H9 (cell line): ENCODE results near the gene BPTF. TPM values are rescaled to one million over a fixed set of nuclear protein-coding genes. Genes with fewer than 3 reads are reported as not detected.
"Not testable (repeated sequence)": the region's sequence is repeated elsewhere in the genome, so short reads cannot be mapped to it uniquely, and the experiment has no call there.

ENCODE experiments used
- DNase-seq: peaks from one replicate; pipeline ENCODE4 v3.0.0-alpha.2; 2017
- H2AFZ ChIP-seq: one replicate; pipeline ENCODE4 v1.6.1; 2013; ENCODE audit warnings: mild to moderate bottlenecking, low read length, control low read depth, moderate library complexity
- H2AK5ac ChIP-seq: 2 replicates; pipeline ENCODE4 v1.6.1; 2013; ENCODE audit warnings: low read length, control low read depth, mixed read lengths; ENCODE audit not compliant: insufficient read length
- H2BK120ac ChIP-seq: one replicate; pipeline ENCODE4 v1.6.1; 2013; ENCODE audit warnings: low read depth, mild to moderate bottlenecking, low read length, control low read depth, inconsistent platforms; ENCODE audit not compliant: poor library complexity, severe bottlenecking
- H2BK12ac ChIP-seq: 2 replicates; pipeline ENCODE4 v1.6.1; 2013; ENCODE audit warnings: low read length, control low read depth, mixed read lengths, low read depth; ENCODE audit not compliant: insufficient read length
- H2BK15ac ChIP-seq: 2 replicates; pipeline ENCODE4 v1.6.1; 2013; ENCODE audit warnings: low read depth, low read length, control low read depth
- H2BK20ac ChIP-seq: one replicate; pipeline ENCODE4 v1.6.1; 2013; ENCODE audit warnings: low read depth, mild to moderate bottlenecking, low read length, control low read depth, inconsistent platforms; ENCODE audit not compliant: poor library complexity, severe bottlenecking
- H2BK5ac ChIP-seq: 2 replicates; pipeline ENCODE4 v1.6.1; 2013; ENCODE audit warnings: low read length, control low read depth, mixed read lengths; ENCODE audit not compliant: insufficient read length
- H3K14ac ChIP-seq: 2 replicates; pipeline ENCODE4 v1.6.1; 2013; ENCODE audit warnings: low read length, control low read depth; ENCODE audit not compliant: insufficient read depth
- H3K18ac ChIP-seq: 2 replicates; pipeline ENCODE4 v1.6.1; 2013; ENCODE audit warnings: low read depth, mild to moderate bottlenecking, mixed read lengths, low read length, control low read depth; ENCODE audit not compliant: insufficient read length
- H3K23ac ChIP-seq: 2 replicates; pipeline ENCODE4 v1.6.1; 2013; ENCODE audit warnings: low read length, control low read depth, mixed read lengths, low read depth; ENCODE audit not compliant: insufficient read length
- H3K23me2 ChIP-seq: 2 replicates; pipeline ENCODE4 v1.6.1; 2013; ENCODE audit warnings: low read depth, mild to moderate bottlenecking, mixed read lengths, low read length, control low read depth; ENCODE audit not compliant: insufficient read length, poor library complexity, severe bottlenecking
- H3K27ac ChIP-seq: 2 replicates; pipeline ENCODE4 v1.5.1; 2013; ENCODE audit warnings: low read length, control low read depth, mixed read lengths, low read depth; ENCODE audit not compliant: insufficient read length
- H3K27me3 ChIP-seq: 2 replicates; pipeline ENCODE4 v1.6.1; 2013; ENCODE audit warnings: low read length, control low read depth, inconsistent platforms; ENCODE audit not compliant: insufficient read depth
- H3K4ac ChIP-seq: 2 replicates; pipeline ENCODE4 v1.6.1; 2013; ENCODE audit warnings: low read depth, mild to moderate bottlenecking, control low read depth, inconsistent platforms, low read length, moderate library complexity
- H3K4me1 ChIP-seq: 2 replicates; pipeline ENCODE4 v1.6.1; 2013; ENCODE audit warnings: low read length, control low read depth, inconsistent platforms; ENCODE audit not compliant: insufficient read depth
- H3K4me2 ChIP-seq: 2 replicates; pipeline ENCODE4 v1.6.1; 2013; ENCODE audit warnings: low read length, control low read depth, mixed read lengths; ENCODE audit not compliant: insufficient read length, insufficient read depth
- H3K56ac ChIP-seq: 2 replicates; pipeline ENCODE4 v1.6.1; 2013; ENCODE audit warnings: low read depth, mild to moderate bottlenecking, mixed read lengths, low read length, control low read depth; ENCODE audit not compliant: insufficient read length
- H3K79me1 ChIP-seq: 2 replicates; pipeline ENCODE4 v1.6.1; 2013; ENCODE audit warnings: low read depth, mild to moderate bottlenecking, moderate library complexity, low read length, control low read depth, inconsistent platforms; ENCODE audit not compliant: insufficient read depth, poor library complexity, severe bottlenecking
- H3K79me2 ChIP-seq: 2 replicates; pipeline ENCODE4 v1.6.1; 2013; ENCODE audit warnings: low read length, control low read depth, inconsistent platforms; ENCODE audit not compliant: insufficient read depth
- H3K9ac ChIP-seq: 2 replicates; pipeline ENCODE4 v1.6.1; 2013; ENCODE audit warnings: low read length, control low read depth, mixed read lengths; ENCODE audit not compliant: insufficient read length; ENCODE audit errors: extremely low read depth
- H3K9me3 ChIP-seq: one replicate; pipeline ENCODE4 v1.6.1; 2013; ENCODE audit warnings: low read depth, low read length, inconsistent platforms; ENCODE audit not compliant: control insufficient read depth
- H3T11ph ChIP-seq: one replicate; pipeline ENCODE4 v1.6.1; 2013; ENCODE audit warnings: mild to moderate bottlenecking, low read length, control low read depth, inconsistent platforms
- H4K20me1 ChIP-seq: one replicate; pipeline ENCODE4 v1.6.1; 2013; ENCODE audit not compliant: control insufficient read depth, insufficient read length, insufficient read depth
- H4K5ac ChIP-seq: 2 replicates; pipeline ENCODE4 v1.6.1; 2013; ENCODE audit warnings: low read depth, mild to moderate bottlenecking, mixed read lengths, low read length, control low read depth; ENCODE audit not compliant: insufficient read length
- H4K8ac ChIP-seq: replicated peaks from 2 replicates; pipeline ENCODE4 v1.6.1; 2013; ENCODE audit warnings: low read length, control low read depth, mixed read lengths, low read depth; ENCODE audit not compliant: insufficient read length
- H4K91ac ChIP-seq: 2 replicates; pipeline ENCODE4 v1.6.1; 2013; ENCODE audit warnings: low read depth, mild to moderate bottlenecking, moderate library complexity, mixed read lengths, low read length, control low read depth; ENCODE audit not compliant: insufficient read length
- H3K27ac Mint-ChIP-seq, 3 experiments: 2 replicates in 2 of 3; 3 replicates in 1 of 3; pipeline ENCODE4 v1.8.0; 2020 to 2021; ENCODE audit warnings: mixed read lengths in 3 of 3, mild to moderate bottlenecking in 1 of 3, moderate library complexity in 1 of 3
- H3K27me3 Mint-ChIP-seq: 2 replicates; pipeline ENCODE4 v1.8.0; 2021; ENCODE audit warnings: low read depth, mild to moderate bottlenecking, moderate library complexity, mixed read lengths
- H3K36me3 Mint-ChIP-seq, 3 experiments: 2 replicates in 2 of 3; 3 replicates in 1 of 3; pipeline ENCODE4 v1.8.0; 2020 to 2021; ENCODE audit warnings: low read depth in 3 of 3, mixed read lengths in 3 of 3; ENCODE audit not compliant: insufficient read depth in 1 of 3
- H3K4me1 Mint-ChIP-seq, 2 experiments: 2 replicates each; pipeline ENCODE4 v1.8.0; 2020; ENCODE audit warnings: mixed read lengths in 2 of 2
- H3K4me3 Mint-ChIP-seq, 2 experiments: 2 replicates in 1 of 2; 3 replicates in 1 of 2; pipeline ENCODE4 v1.8.0; 2020 to 2021; ENCODE audit warnings: mild to moderate bottlenecking in 2 of 2, mixed read lengths in 2 of 2, moderate library complexity in 1 of 2
- H3K9me3 Mint-ChIP-seq, 2 experiments: 2 replicates in 1 of 2; 3 replicates in 1 of 2; pipeline ENCODE4 v1.8.0; 2020; ENCODE audit warnings: mild to moderate bottlenecking in 2 of 2, mixed read lengths in 2 of 2, moderate library complexity in 1 of 2
- WGBS: extraction: QIAGEN DNeasy Blood & Tissue Kit; methylation state at CpG from one replicate; pipeline ENCODE4 v1.1.7; 2013; ENCODE audit warnings: missing lambda C conversion rate, low lambda C conversion rate, mixed read lengths; ENCODE audit not compliant: insufficient read length; ENCODE audit errors: extremely low coverage; 5-methylcytosine and 5-hydroxymethylcytosine counted together
- total RNA-seq: library from RNA; stranded (reverse); gene quantifications from 2 replicates; pipeline ENCODE4 v1.2.1, GENCODE V29; 2021
- TF ChIP-seq, protein P1 (sequence below): fragments of 200-600 bp; sonication (generic); conservative IDR thresholded peaks from 3 replicates; pipeline ENCODE4 v1.8.0; 2021; ENCODE audit warnings: antibody characterized with exemption, mild to moderate bottlenecking

The BPTF gene
- total RNA-seq, 1 experiment from 2014 or later: 203 TPM

DNA sequence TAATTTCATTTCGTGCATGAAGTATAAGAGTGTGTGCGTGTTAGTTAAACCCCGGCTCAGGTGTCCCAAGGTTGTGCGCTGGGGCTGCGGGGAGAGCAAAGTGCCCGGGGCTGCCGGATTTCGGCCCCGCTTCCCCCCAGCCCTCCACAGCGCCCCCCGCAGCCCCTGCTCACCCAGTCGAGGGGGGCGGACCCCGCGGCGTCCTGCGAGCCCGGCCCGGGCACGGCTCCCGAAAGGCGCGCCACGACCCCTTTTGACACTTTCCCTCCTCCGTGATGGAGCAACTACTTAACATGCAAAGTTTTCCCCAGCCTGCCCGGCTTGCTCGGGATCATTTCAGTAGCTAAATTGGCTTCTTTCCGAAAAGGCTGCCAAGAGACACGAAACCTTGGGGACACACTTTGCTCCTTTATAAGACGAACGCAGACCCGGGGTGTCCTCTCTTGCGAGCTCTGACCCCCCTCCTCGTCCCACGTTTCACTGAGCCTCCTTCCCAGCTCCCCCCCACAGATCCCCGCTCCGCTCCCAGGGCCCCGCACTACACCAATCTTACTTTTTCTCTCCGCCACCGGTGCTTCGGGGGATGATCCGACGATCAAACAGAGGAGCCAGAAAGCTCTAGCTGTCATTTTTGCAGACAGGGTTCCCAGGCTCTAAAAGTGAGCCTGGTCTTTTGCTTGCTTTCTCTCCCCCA is 170.4 kb downstream of the BPTF start:
- Histone ChIP-seq H3K23ac (no peak overlapping the region), H3K79me2 (no peaks in the 10 kb centered on the region), H3K4ac (no peak overlapping the region), H3K4me2 (peak overlapping the region; percentile 95), H3K18ac (peak overlapping the region; percentile 17), H3K27ac (no peak overlapping the region), H3K9me3 (no peaks in the 10 kb centered on the region), H2BK12ac (no peak overlapping the region), H4K91ac (no peak overlapping the region), H4K20me1 (no peaks in the 10 kb centered on the region), H2BK20ac (no peak overlapping the region), H3K9ac (peak overlapping the region; percentile 38), H2BK5ac (no peak overlapping the region), H3K14ac (peak overlapping the region; percentile 19), H3K79me1 (no peaks in the 10 kb centered on the region), H2BK15ac (no peak overlapping the region), H2BK120ac (no peak overlapping the region), H4K5ac (no peak overlapping the region), H3K4me1 (peaks cover 4% of the 10 kb centered on the region; the same call in 1 of the 2 replicates), H2AFZ (peak overlapping the region; percentile 65), H3K27me3 (peaks cover 6% of the 10 kb centered on the region; the same call in 1 of the 2 replicates), H3T11ph (no peak overlapping the region), H4K8ac (no peak overlapping the region), H2AK5ac (no peak overlapping the region), H3K56ac (no peak overlapping the region), H3K23me2 (peaks cover 14% of the 10 kb centered on the region)
- peak; percentile 63 for DNase-seq
- Mint-ChIP-seq H3K4me3 (peak overlapping the region; percentile 78 to 92), H3K4me1 (peaks cover 28 to 34% of the 10 kb centered on the region in 2 experiments), H3K27me3 (peaks cover 40% of the 10 kb centered on the region), H3K27ac (no peak overlapping the region; a peak in 2 of 7 replicates), H3K36me3 (peaks cover 3 to 6% (median 5%) of the 10 kb centered on the region in 3 experiments; a peak in 3 of 7 replicates), H3K9me3 (peaks cover 2% of the 10 kb centered on the region in 2 experiments; a peak in 3 of 5 replicates)
- no CpG with 5 or more reads among the region's 43 CpGs for WGBS
- TF ChIP-seq, protein P1, sequence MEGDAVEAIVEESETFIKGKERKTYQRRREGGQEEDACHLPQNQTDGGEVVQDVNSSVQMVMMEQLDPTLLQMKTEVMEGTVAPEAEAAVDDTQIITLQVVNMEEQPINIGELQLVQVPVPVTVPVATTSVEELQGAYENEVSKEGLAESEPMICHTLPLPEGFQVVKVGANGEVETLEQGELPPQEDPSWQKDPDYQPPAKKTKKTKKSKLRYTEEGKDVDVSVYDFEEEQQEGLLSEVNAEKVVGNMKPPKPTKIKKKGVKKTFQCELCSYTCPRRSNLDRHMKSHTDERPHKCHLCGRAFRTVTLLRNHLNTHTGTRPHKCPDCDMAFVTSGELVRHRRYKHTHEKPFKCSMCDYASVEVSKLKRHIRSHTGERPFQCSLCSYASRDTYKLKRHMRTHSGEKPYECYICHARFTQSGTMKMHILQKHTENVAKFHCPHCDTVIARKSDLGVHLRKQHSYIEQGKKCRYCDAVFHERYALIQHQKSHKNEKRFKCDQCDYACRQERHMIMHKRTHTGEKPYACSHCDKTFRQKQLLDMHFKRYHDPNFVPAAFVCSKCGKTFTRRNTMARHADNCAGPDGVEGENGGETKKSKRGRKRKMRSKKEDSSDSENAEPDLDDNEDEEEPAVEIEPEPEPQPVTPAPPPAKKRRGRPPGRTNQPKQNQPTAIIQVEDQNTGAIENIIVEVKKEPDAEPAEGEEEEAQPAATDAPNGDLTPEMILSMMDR: peak; percentile 22; the same call in 1 of the 3 replicates

DNA sequence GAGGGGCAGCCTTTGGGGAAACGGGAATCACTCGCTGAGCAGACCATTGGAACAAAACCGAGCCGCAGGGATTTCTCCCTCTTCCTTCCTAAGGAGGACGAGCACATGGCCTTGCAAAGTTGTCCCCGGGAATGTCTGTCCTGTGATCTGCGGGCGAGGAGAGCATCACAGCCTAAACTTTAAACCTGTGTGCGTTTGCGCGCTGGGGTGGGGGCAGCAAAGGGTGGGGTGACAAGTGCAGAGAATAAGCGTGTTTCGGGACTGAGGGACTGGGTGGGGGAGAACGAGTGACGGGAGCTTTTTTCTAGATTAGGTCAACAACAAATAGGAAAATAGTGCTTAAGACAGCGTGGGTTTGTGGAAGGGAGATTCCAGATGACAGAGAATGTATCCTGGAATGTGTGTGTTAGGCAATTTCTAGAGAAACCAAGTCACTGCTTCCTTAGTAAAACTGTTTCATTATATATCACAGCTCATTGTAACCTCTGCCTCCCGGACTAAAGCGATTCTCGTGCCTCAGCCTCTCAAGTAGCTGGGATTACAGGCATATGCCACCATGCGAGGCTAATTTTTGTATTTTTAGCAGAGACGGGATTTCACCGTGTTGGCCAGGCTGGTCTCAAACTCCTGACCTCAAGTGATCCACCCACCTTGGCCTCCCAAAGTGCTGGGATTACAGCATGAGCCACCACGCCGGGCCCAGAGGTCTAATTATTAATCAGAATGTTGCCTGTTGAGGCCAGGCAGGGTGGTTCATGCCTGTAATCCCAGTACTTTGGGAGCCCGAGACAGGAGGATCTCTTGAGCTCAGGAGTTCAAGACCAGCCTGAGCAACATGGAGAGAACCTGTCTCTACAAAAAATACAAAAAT is 171.2 kb downstream of the BPTF start, which contains the start of gene C17orf58:
C17orf58 (minus strand) TSS at position 169 of the 871 bp plus-strand sequence. CDS start 271 bp downstream, outside the sequence.
- H3K27ac Mint-ChIP-seq: peak within 1 kb of the TSS in 1 of 3 experiments; percentile 19; a peak in 3 of 7 replicates

More for the DNA sequence above, 171.2 kb downstream of the BPTF start, which contains the start of gene C17orf58:
- not testable (repeated sequence) for H3K36me3 Mint-ChIP-seq, H3T11ph ChIP-seq, H2BK15ac ChIP-seq, H2AK5ac ChIP-seq, H4K91ac ChIP-seq, H3K79me1 ChIP-seq, H2BK120ac ChIP-seq, H3K9me3 ChIP-seq, H2BK12ac ChIP-seq, H4K8ac ChIP-seq, H3K27me3 ChIP-seq, H2BK5ac ChIP-seq, H4K20me1 ChIP-seq, H3K27ac ChIP-seq, H3K9me3 Mint-ChIP-seq, H3K79me2 ChIP-seq, H3K4me1 ChIP-seq, H3K4ac ChIP-seq, H4K5ac ChIP-seq, H3K23ac ChIP-seq, H2BK20ac ChIP-seq, H3K56ac ChIP-seq
- peak within 1 kb of the TSS; percentile 19 for H3K14ac ChIP-seq
- peak within 1 kb of the TSS; percentile 38 for H3K9ac ChIP-seq
- no CpG with 5 or more reads among the region's 25 CpGs for WGBS
- Mint-ChIP-seq H3K27me3 (peaks cover 40% of the 10 kb centered on the region), H3K4me3 (peak within 1 kb of the TSS; percentile 78 to 92), H3K4me1 (peaks cover 28 to 34% of the 10 kb centered on the region in 2 experiments)
- peak within 1 kb of the TSS; percentile 65 for H2AFZ ChIP-seq
- H3K23me2 ChIP-seq: peaks cover 14% of the 10 kb centered on the region
- peak; percentile 55 for DNase-seq
- H3K4me2 ChIP-seq: peak within 1 kb of the TSS; percentile 95
- H3K18ac ChIP-seq: peak within 1 kb of the TSS; percentile 17
